GM19043 (cell line): ENCODE results near the gene PCDHGA5.
"Not testable (repeated sequence)": the region's sequence is repeated elsewhere in the genome, so short reads cannot be mapped to it uniquely, and the experiment has no call there.

Experiments
- ATAC-seq: cut with Tn5 transposase; IDR thresholded peaks from one replicate; pipeline ENCODE4 v1.9.1; 2021; ENCODE audit warnings: low read depth; ENCODE audit not compliant: unreplicated experiment

The PCDHGA5 gene

GRCh38 chr5:141411575-141411974 lies 47.6 kb downstream of the PCDHGA5 start:
- no peak for ATAC-seq

- peak; percentile 52 for ATAC-seq
These were observed 49.0 kb downstream of the PCDHGA5 start, which contains the start of gene PCDHGA10 for GRCh38 chr5:141412854-141413539. Gene PCDHGA10, plus strand, starts transcription at chr5:141412987. Its CDS starts 189 bp downstream, at chr5:141413176.

DNA sequence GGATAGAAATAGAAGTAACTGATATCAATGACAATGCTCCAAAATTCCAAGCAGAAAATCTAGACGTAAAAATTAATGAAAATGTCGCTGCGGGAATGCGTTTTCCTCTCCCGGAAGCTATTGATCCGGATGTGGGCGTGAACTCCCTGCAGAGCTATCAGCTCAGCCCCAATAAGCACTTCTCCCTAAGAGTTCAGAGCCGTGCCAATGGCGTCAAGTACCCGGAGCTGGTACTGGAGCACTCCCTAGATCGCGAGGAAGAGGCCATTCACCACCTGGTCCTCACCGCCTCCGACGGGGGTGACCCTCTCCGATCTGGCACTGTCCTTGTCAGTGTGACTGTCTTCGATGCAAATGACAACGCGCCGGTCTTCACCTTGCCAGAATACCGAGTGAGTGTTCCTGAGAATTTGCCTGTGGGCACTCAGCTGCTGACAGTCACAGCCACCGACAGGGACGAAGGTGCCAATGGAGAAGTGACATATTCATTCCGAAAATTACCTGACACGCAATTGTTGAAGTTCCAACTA lies 49.6 kb downstream of the PCDHGA5 start:
- ATAC-seq: no peak

DNA sequence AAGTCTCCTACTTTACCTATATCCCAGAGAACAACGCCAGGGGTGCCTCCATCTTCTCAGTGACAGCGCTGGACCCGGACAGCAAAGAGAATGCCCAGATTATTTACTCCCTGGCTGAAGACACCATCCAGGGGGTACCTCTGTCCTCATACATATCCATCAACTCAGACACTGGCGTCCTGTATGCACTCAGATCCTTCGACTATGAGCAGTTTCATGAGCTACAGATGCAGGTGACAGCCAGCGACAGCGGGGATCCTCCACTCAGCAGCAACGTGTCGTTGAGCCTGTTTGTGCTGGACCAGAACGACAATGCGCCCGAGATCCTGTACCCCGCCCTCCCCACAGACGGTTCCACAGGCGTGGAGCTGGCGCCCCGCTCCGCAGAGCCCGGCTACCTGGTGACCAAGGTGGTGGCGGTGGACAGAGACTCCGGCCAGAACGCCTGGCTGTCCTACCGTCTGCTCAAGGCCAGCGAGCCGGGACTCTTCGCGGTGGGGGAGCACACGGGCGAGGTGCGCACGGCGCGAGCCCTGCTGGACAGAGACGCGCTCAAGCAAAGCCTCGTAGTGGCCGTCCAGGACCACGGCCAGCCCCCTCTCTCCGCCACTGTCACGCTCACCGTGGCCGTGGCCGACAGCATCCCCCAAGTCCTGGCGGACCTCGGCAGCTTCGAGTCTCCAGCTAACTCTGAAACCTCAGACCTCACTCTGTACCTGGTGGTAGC lies 50.7 kb downstream of the PCDHGA5 start:
- ATAC-seq: not testable (repeated sequence)

DNA sequence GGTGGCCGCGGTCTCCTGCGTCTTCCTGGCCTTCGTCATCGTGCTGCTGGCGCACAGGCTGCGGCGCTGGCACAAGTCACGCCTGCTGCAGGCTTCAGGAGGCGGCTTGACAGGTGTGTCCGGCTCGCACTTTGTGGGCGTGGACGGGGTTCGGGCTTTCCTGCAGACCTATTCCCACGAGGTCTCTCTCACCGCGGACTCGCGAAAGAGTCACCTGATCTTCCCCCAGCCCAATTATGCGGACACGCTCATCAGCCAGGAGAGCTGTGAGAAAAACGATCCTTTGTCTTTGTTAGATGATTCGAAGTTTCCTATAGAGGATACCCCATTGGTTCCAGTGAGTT lies 51.3 kb downstream of the PCDHGA5 start:
- ATAC-seq: not testable (repeated sequence)
